Measurements from ENCODE around the gene DGCR2.
"Not testable (repeated sequence)": the region's sequence is repeated elsewhere in the genome, so short reads cannot be mapped to it uniquely, and the experiment has no call there.

DGCR2 gene

DNA sequence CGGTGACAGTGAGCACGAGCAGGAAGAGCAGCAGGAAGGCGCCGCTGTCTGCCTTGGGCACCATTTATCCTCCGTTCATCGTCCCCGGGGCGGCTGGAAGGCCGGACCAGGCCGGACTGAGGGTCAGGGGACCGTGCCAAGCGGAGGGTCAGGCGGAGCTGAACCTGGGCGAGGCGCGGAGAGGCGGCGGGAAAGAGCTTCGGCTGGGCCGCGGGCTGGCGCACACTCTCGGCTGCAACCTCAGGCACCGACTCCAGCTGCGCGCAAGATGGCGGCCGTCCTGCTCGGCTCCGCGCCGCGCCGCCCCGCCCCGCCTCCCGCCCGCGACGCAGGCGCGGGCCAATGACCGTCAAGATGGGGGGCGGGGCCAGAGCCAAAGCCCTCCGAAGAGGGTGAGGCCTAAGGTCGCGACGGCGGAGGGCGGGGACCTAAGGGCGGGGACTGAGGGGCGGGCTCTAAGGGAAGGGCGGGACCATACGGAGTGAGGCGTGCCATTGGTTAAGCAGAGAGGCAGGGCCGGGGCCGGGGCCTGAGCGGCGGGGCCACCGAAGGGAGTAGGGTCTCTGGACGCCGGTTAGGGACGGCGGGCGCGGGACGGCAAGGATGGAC is at the start of gene DGCR2:
TSS of gene DGCR2 (minus strand) at position 270 of the 609 bp plus-strand sequence. CDS start at position 64, 206 bp downstream.
- peak; percentile 79 to 85 for DNase-seq

DNA sequence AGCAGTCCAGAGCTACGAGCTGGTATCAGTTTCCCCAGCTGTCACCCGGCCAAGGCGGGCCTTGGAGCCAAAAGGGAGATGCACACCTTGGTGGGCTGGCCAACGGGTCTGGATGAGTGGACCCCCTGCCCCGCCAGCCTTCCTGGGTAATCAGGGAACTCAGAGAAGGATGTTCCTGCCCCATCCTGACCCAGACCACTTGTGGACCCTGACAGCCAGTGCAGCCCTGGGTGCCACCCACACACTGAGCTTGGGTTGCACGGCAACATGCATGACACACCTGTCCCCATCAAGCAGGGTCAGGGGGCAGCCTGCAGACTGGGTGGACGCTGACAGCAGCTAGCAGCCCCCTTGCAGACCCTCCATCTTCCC is 47.7 kb upstream of the DGCR2 start:
- no peak for DNase-seq

GRCh38 chr22:19169002-19169946 is 47.1 kb upstream of the DGCR2 start:
- no peak for DNase-seq

GRCh38 chr22:19168088-19168890 is 46.1 kb upstream of the DGCR2 start:
- DNase-seq, result no peak

DNA sequence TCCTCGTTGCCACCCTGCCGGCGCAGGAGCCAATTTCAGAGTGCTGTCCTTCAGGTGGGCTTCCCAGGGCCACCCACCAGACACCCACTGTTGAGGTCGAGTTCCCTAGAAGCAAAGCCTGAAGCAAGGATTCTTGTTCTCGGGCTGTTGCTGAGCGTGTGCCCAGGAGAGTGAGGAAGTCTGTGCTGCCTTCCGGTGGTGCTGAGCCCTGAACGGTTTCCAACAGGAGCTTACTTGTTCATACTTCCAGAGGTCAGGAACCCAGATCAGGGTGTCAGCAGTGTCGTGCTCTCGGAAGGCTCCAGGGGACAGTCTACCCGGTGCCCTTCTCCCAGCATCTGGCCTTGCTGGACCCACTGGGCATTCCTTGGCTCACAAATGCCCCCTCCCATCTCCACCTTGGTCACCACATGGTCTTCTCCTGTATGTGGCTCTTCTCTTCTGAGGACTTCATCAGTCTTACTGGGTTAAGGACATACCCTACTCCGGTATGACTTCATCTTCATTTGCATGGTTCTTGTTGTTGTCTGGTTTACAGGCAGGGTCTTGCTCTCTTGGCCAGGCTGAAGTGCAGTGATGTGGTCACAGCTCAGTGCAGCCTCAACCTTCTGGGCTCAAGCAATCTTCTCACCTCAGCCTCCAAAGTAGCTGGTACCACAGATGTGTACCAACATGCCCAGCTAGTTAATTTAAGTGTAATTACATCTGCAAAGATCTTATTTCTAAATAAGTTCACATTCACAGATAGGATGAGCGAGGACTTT is 45.1 kb upstream of the DGCR2 start:
- DNase-seq, result no peak

DNA sequence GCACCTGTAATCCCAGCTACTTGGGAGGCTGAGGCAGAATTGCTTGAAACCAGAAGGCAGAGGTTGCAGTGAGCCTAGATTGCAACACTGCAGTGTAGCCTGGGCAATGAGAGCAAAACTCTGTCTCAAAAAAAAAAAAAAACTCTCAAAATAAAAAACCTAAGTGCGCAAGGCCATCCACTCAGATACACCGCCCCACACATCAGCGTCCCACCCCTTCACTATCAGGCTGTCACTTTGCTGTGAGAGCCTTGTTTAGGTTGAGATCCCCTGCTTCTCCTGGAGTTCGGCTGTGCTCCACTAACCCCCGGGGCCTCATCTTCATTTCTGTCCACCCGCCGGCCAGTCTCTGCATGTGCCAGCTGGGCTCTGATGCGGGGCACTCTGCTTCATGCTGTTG is 44.2 kb upstream of the DGCR2 start:
- no peak for DNase-seq

- no peak for DNase-seq
These were observed 42.2 kb upstream of the DGCR2 start for GRCh38 chr22:19164425-19164824.

DNA sequence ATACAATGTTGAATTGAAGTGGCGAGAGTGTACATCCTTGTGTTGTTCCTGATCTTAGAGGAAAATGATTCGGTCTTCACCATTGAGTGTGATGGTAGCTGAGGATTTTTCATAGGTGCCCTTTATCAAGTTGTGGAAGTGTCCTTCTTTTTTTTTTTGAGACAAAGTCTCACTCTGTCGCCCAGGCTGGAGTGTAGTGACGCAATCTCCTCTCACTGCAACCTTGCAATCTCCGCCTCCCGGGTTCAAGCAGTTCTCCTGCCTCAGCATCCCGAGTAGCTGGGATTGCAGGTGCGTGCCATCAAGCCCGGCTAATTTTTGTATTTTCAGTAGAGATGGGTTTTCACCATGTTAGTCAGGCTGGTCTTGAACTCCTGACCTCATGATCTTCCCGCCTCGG is 36.4 kb upstream of the DGCR2 start:
- not testable (repeated sequence) for DNase-seq

DNA sequence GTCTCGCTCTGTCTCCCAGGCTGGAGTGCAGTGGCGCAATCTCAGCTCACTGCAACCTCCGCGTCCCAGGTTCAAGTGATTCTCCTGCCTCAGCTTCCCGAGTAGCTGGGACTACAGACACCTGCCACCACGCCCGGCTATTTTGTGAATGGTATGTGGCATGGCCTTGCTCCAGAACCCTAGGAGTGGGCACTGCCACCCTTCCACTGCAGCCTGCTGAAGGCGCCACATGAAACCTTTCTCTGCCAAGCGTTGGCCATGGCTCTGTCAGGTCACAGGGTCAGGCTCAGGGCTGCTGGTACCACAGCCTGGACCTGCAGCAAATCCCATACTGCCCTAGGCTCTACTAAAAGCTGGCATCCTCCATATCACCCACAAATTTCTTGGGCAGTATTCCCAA is 33.9 kb upstream of the DGCR2 start:
- not testable (repeated sequence) for DNase-seq

GRCh38 chr22:19152942-19153883 is 31.0 kb upstream of the DGCR2 start:
- no peak for DNase-seq

GRCh38 chr22:19151329-19152191 is 29.3 kb upstream of the DGCR2 start:
- DNase-seq, result no peak

- DNase-seq, result no peak
These were observed 28.5 kb upstream of the DGCR2 start for GRCh38 chr22:19150482-19151328.

DNA sequence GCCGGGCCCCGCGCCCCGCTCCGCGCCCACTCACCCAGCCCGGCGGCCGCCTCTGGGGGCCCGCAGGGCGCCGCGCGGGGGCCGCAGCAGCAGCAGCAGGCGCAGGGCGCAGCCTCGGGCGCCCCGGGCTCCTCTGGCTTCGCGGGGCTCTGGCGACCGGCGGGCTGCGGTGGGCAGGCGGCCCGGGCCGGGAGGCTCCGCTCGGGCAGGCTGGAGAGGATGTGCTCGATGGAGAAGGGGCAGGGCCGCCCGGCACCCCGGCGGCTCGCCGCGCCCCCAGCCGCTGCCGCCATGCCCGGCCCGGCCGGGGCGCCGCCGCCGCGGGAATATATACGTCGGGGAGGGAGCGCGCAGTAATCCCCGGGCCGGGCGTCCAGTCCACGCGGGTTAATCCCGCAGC is 27.8 kb upstream of the DGCR2 start, which contains the start of gene GSC2:
TSS of gene GSC2 (minus strand) at position 302 of the 400 bp plus-strand sequence. CDS start at position 293, 9 bp downstream.
- DNase-seq, result no peak

- DNase-seq, result no peak
These were observed 27.1 kb upstream of the DGCR2 start for GRCh38 chr22:19149047-19149883.

DNA sequence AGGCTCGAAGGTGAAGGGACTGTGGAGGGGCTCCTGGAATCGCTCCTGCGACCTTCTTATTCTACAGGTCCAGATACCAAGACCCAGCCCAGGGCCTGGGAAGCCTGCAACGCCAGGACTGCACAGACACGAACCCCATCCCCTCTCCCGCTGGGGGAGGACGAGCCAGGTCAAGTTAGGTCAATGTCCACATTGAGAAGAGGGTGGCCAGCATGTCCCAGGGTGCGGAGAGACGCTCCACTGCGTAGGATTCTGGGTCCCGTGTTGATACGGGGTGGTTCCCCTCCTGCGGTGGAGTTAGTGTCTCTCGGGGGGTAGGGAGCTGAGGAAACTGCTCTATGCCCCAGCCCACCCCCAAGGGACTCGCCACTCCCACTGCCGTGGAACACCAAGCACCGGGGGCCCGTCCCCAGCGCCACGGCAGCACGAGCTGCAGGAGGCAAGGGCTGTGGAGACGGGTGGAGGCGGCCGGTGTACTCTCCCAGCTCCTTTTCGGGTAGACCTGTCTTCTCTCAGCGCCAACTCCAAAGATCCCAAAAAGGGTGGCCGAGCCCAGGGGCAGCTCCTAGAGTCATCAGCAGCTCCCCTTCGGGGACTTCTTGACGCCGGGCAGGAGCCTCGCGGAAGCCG is 26.3 kb upstream of the DGCR2 start:
- DNase-seq, result no peak

DNA sequence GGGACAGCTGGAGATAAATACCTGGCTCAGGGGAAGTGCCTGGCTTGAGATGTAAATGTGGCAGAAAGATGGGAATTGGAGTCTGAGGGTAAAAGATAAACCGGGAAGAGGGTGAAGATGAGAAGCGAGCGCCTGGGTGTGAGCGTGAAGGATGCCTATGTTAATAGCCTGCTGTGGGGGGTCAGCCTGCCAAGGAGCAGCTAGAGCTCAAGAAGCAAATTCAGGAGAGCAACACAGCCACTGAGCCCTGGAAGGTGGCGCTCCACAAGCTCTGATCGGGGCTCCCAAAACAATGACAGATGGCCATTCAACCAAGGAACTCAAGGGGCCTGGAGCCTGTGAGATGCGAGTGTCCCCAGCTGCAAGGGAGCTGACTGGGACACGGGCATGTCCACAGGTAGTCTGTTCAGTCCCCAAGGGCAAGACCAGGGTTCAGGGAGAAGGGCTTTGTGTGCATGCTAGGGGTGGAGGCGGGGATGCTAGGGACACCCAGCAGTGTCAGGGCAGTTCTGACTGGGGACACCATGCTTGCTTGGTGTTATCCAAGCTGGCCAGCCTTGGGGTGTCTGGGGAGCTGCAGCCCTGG is 25.1 kb upstream of the DGCR2 start:
- DNase-seq, result no peak

- no peak for DNase-seq
These were observed 24.2 kb upstream of the DGCR2 start for GRCh38 chr22:19146215-19146968.

Data from cerebellar nuclear complex (tissue), 1 donor.